Activated T-cell treated with anti-CD3 and anti-CD28 coated beads for 48 hours (primary cell): Measurements from ENCODE around the gene SGO2.
"Not testable (repeated sequence)": the region's sequence is repeated elsewhere in the genome, so short reads cannot be mapped to it uniquely, and the experiment has no call there.

Experiments used
- DNase-seq: peaks from one replicate; pipeline ENCODE4 v3.0.0-alpha.2; 2020; ENCODE audit warnings: low read depth

SGO2 gene

GRCh38 chr2:200592406-200593075 is 66.5 kb downstream of the SGO2 start:
- no peak for DNase-seq

GRCh38 chr2:200593905-200594304 is 67.9 kb downstream of the SGO2 start:
- DNase-seq = no peak

- no peak for DNase-seq
Observed at GRCh38 chr2:200595913-200596312, 69.9 kb downstream of the SGO2 start.

- DNase-seq = no peak
Observed at GRCh38 chr2:200596774-200597570, 71.0 kb downstream of the SGO2 start.

GRCh38 chr2:200599206-200599605 is 73.2 kb downstream of the SGO2 start:
- DNase-seq = no peak

- no peak for DNase-seq
Observed at GRCh38 chr2:200600549-200601225, 74.7 kb downstream of the SGO2 start.

GRCh38 chr2:200602584-200602983 is 76.6 kb downstream of the SGO2 start:
- DNase-seq = no peak

- no peak for DNase-seq
Observed at GRCh38 chr2:200603972-200604371, 78.0 kb downstream of the SGO2 start.

- no peak for DNase-seq
Observed at GRCh38 chr2:200604571-200605255, 78.7 kb downstream of the SGO2 start.

GRCh38 chr2:200608341-200609027 is 82.5 kb downstream of the SGO2 start:
- DNase-seq = no peak

- DNase-seq = no peak
Observed at GRCh38 chr2:200609028-200609614, 83.1 kb downstream of the SGO2 start.

GRCh38 chr2:200610217-200610616 is 84.2 kb downstream of the SGO2 start:
- DNase-seq = not testable (repeated sequence)

- DNase-seq = no peak
Observed at GRCh38 chr2:200613692-200614091, 87.7 kb downstream of the SGO2 start.

GRCh38 chr2:200614249-200614648 is 88.2 kb downstream of the SGO2 start:
- DNase-seq = no peak

- DNase-seq = no peak
Observed at GRCh38 chr2:200615247-200615646, 89.2 kb downstream of the SGO2 start.

GRCh38 chr2:200616193-200616592 is 90.2 kb downstream of the SGO2 start:
- no peak for DNase-seq

- DNase-seq = no peak
Observed at GRCh38 chr2:200616656-200617055, 90.6 kb downstream of the SGO2 start.

GRCh38 chr2:200617156-200618053 is 91.4 kb downstream of the SGO2 start:
- DNase-seq = no peak

- DNase-seq = no peak
Observed at GRCh38 chr2:200618054-200618419, 92.0 kb downstream of the SGO2 start.

GRCh38 chr2:200618590-200619021 is 92.6 kb downstream of the SGO2 start:
- DNase-seq = no peak
